ENCODE results near the gene SLC35G6.

DNA sequence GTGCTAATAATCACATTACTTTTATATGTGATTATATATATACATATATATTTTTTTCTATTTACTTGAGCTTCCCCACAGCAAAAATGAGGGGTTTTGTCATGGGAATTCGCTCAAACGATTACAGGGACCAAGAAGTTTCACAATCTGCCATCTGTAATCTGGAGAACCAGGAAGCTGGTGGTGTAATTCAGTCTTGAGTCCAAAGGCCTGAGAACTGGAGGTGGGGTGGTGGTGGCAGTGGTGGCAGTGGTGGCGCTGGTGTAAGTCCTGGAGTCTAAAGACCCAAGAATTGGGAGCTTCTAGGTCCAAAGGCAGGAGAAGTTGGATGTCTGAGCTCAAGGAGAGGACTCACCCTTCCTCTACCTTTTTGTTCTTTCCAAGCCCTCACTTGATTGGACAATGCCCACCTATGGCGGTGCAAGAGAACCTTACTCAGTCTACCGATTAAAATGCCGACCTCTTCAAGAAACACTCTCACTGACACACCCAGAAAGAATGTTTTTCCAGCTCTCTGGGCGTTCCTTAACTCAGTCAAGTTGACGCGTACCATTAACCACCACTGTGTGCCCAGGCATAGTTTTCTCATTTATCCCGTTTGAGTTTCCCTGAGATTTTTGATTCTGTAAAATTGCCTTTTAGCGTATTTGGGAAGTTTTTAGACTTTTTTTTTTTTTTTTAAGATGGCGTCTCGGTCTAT, 34.8 kb downstream of the SLC35G6 start:
- TF ChIP-seq, protein P1, sequence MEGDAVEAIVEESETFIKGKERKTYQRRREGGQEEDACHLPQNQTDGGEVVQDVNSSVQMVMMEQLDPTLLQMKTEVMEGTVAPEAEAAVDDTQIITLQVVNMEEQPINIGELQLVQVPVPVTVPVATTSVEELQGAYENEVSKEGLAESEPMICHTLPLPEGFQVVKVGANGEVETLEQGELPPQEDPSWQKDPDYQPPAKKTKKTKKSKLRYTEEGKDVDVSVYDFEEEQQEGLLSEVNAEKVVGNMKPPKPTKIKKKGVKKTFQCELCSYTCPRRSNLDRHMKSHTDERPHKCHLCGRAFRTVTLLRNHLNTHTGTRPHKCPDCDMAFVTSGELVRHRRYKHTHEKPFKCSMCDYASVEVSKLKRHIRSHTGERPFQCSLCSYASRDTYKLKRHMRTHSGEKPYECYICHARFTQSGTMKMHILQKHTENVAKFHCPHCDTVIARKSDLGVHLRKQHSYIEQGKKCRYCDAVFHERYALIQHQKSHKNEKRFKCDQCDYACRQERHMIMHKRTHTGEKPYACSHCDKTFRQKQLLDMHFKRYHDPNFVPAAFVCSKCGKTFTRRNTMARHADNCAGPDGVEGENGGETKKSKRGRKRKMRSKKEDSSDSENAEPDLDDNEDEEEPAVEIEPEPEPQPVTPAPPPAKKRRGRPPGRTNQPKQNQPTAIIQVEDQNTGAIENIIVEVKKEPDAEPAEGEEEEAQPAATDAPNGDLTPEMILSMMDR (IDR thresholded peaks at IDR 0.05), result no peak
- TF ChIP-seq POLR2A (IDR thresholded peaks at IDR 0.05), result no peak
